Naive thymus-derived CD8-positive, alpha-beta T cell (primary cell): ENCODE measurements around the gene SLC6A5. TPM values are rescaled to one million over a fixed set of nuclear protein-coding genes. Genes with fewer than 3 reads are reported as not detected.

Experiments
- ATAC-seq, 2 donors: fragments of 150-1000 bp; cut with Tn5 transposase in 1 of 2; sonication (Bioruptor Pico), chemical (Tn5 transposase) in 1 of 2; 1 replicate in 1 of 2; 2 replicates in 1 of 2; pipeline ENCODE4 v1.10.0; 2021; ENCODE audit warnings: mild to moderate bottlenecking in 2 of 2, moderate library complexity in 2 of 2
- POLR2A ChIA-PET: fragments of 350-600 bp; sonication (Branson Sonifier 250); formaldehyde crosslinking; loops from one replicate; lab custom pipeline; 2021; ENCODE audit warnings: antibody characterized with exemption; lab: Charles Lee
- DNase-seq, 10 donors: peaks; one replicate each; pipeline versions ENCODE4 v3.0.0 to v3.0.0-alpha.2; 2020 to 2022
- H3K27ac Mint-ChIP-seq, 10 donors: one replicate each; pipeline ENCODE4 v1.8.0; 2020 to 2022; ENCODE audit warnings: mild to moderate bottlenecking in 10 of 10, mixed read lengths in 10 of 10, moderate library complexity in 4 of 10, inconsistent platforms in 1 of 10
- H3K27me3 Mint-ChIP-seq, 5 donors: one replicate each; pipeline ENCODE4 v1.8.0; 2021 to 2022; ENCODE audit warnings: mixed read lengths in 5 of 5
- H3K36me3 Mint-ChIP-seq, 3 donors: one replicate each; pipeline ENCODE4 v1.8.0; 2020 to 2022; ENCODE audit warnings: mixed read lengths in 3 of 3, mild to moderate bottlenecking in 2 of 3, inconsistent platforms in 1 of 3
- H3K4me1 Mint-ChIP-seq, 4 donors: one replicate each; pipeline ENCODE4 v1.8.0; 2021 to 2022; ENCODE audit warnings: mixed read lengths in 4 of 4
- H3K4me3 Mint-ChIP-seq, 10 donors: one replicate each; pipeline ENCODE4 v1.8.0; 2020 to 2022; ENCODE audit warnings: mild to moderate bottlenecking in 10 of 10, mixed read lengths in 10 of 10, moderate library complexity in 6 of 10, inconsistent platforms in 1 of 10
- H3K9me3 Mint-ChIP-seq, 9 donors: one replicate each; pipeline ENCODE4 v1.8.0; 2020 to 2022; ENCODE audit warnings: mixed read lengths in 9 of 9, mild to moderate bottlenecking in 3 of 9, inconsistent platforms in 1 of 9, moderate library complexity in 1 of 9
- polyA plus RNA-seq, 3 donors: library from polyadenylated mRNA; unstranded; fragments of 300-500 nt; fragmentation: Illumina TruSeq; gene quantifications; one replicate each; pipeline ENCODE4 v1.2.3, GENCODE V29; 2021
- total RNA-seq, 8 experiments: library from RNA in 2 of 8; stranded (reverse) in 2 of 8; gene quantifications; one replicate each; pipeline ENCODE4 v1.2.3 and lab custom pipeline; 2021 to 2026

The SLC6A5 gene
- total and polyA plus RNA-seq, 5 experiments from 2014 or later: not detected

DNA sequence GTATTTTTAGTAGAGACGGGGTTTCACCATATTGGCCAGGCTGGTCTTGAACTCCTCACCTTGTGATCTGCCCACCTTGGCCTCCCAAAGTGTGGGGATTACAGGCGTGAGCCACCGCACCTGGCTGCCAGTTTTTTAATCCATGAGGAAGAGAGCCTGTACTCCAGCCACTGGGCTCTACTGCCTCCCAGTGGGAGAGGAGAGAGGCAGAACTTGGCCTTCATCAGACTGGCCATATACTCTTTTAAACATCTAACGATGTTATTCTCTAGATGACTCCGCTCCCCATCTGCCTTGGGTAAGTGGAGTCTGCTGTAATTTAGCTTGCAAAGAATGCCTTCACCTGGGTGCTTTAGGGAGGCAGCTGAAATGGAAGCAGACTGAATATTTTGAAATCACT is 34.6 kb downstream of the SLC6A5 start:
- DNase-seq: no peak
- H3K9me3 Mint-ChIP-seq: peaks cover 0 to 4% (median 0%) of the 10 kb centered on the region in 9 donors
- POLR2A ChIA-PET: no interaction called here
- H3K27ac Mint-ChIP-seq: no peak overlapping the region
- H3K4me3 Mint-ChIP-seq: no peak overlapping the region
- peaks cover 4 to 30% (median 11%) of the 10 kb centered on the region in 5 donors for H3K27me3 Mint-ChIP-seq
- ATAC-seq: no peak
- no peaks in the 10 kb centered on the region for H3K4me1 Mint-ChIP-seq
- H3K36me3 Mint-ChIP-seq: peaks cover 0 to 1% (median 0%) of the 10 kb centered on the region in 3 donors

DNA sequence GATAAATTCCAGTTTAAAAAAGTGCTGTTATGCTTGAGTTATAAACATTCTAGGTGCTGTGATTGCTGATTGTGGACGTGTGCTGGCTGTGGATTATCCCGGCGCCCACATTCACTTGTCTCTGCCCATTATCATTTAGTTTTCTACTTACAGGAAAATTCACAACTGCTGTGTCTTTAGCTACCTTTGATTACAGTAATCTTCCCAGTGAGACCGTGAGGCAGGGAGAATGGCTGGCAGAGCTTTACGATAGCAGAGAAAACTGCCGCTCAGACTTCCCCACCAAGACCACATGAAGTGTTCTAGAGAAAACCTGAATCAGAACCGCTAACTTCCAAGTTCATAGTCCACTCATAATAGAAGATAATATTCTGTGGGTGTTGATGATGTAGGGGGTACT is 35.4 kb downstream of the SLC6A5 start:
- H3K9me3 Mint-ChIP-seq: peaks cover 0 to 4% (median 0%) of the 10 kb centered on the region in 9 donors
- peaks cover 0 to 1% (median 0%) of the 10 kb centered on the region in 3 donors for H3K36me3 Mint-ChIP-seq
- DNase-seq (no peak), ATAC-seq (no peak)
- peaks cover 4 to 23% (median 11%) of the 10 kb centered on the region in 5 donors for H3K27me3 Mint-ChIP-seq
- POLR2A ChIA-PET: no interaction called here
- no peak overlapping the region for H3K27ac Mint-ChIP-seq
- H3K4me1 Mint-ChIP-seq: no peaks in the 10 kb centered on the region
- H3K4me3 Mint-ChIP-seq: no peak overlapping the region

DNA sequence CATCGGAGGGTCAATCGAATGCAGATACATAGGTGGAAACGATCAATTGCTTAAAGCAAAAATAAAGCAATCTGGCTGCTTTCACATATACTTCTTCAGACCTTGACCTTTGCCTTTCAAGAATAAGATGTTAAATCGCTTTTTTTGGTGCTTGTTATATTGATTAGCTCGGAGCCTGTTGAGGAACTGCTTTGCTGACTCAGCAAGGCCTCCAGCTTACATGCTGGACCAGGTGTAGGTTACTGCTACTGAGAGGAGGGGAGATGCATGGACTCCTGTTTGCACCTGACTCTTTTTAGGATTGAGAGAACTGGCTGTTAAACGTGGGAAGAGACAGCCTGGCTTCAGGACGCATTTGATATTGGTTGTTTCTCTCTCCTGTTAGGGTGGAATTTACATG is 38.7 kb downstream of the SLC6A5 start:
- H3K27ac Mint-ChIP-seq: no peak overlapping the region
- H3K36me3 Mint-ChIP-seq: no peaks in the 10 kb centered on the region
- H3K9me3 Mint-ChIP-seq: no peaks in the 10 kb centered on the region
- peaks cover 1 to 31% (median 12%) of the 10 kb centered on the region in 5 donors for H3K27me3 Mint-ChIP-seq
- DNase-seq (no peak), ATAC-seq (no peak)
- no peaks in the 10 kb centered on the region for H3K4me1 Mint-ChIP-seq
- no peak overlapping the region for H3K4me3 Mint-ChIP-seq
- POLR2A ChIA-PET: no interaction called here

DNA sequence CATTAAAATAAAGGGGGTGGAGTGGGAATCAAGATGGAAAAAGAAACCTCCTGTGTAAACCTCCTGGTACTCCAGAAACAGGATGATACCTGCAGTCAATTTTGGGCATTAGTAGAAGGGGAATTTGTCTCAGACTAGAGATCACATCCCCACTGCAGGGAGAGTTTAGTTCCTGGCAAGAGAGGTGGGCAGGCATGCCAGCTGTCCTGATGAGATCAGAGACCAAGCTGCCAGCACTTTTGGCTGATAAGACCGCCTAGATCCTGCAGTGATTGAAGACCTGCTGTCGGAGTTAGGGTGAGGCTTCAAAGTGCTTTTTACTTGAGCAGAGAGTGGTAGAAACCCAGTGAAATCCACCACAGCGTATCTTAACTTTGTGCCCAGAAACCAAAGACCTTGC is 40.3 kb downstream of the SLC6A5 start:
- Mint-ChIP-seq H3K27ac (no peak overlapping the region), H3K4me1 (no peaks in the 10 kb centered on the region)
- POLR2A ChIA-PET: no interaction called here

DNA sequence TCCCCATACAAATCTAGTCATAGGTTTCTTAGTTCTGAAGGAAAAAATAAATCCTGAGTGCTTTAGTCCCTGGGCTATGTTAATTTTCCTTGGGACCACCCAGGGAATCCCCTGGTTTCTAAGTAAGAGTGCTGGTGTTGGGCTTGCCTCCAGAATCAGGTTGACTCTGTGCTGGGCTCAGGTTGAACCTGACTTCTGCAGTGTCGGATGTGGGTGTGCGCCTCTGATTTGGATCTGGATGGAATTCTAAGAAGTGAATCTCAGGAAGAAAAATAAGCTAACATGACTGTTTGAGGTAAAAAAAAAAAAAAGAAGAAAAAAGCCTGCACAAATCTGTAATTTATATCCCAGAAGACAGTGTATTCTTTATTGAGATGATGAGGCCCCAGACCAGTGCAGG is 41.0 kb downstream of the SLC6A5 start:
- ATAC-seq: no peak
- H3K27me3 Mint-ChIP-seq: peaks cover 6 to 31% (median 12%) of the 10 kb centered on the region in 5 donors
- DNase-seq: no peak
- H3K4me1 Mint-ChIP-seq: no peaks in the 10 kb centered on the region
- POLR2A ChIA-PET: no interaction called here
- no peak overlapping the region for H3K4me3 Mint-ChIP-seq
- no peaks in the 10 kb centered on the region for H3K36me3 Mint-ChIP-seq
- H3K9me3 Mint-ChIP-seq: no peaks in the 10 kb centered on the region
- H3K27ac Mint-ChIP-seq: no peak overlapping the region

More for the DNA sequence above, 40.3 kb downstream of the SLC6A5 start:
- no peak overlapping the region for H3K4me3 Mint-ChIP-seq
- peaks cover 1 to 31% (median 12%) of the 10 kb centered on the region in 5 donors for H3K27me3 Mint-ChIP-seq
- DNase-seq (no peak), ATAC-seq (no peak)
- no peaks in the 10 kb centered on the region for H3K36me3 Mint-ChIP-seq
- H3K9me3 Mint-ChIP-seq: no peaks in the 10 kb centered on the region

- DNase-seq (no peak), ATAC-seq (no peak)
- Mint-ChIP-seq H3K36me3 (no peaks in the 10 kb centered on the region), H3K4me1 (no peaks in the 10 kb centered on the region), H3K4me3 (no peak overlapping the region), H3K27ac (no peak overlapping the region), H3K27me3 (peaks cover 4 to 18% (median 12%) of the 10 kb centered on the region in 5 donors), H3K9me3 (no peaks in the 10 kb centered on the region)
- POLR2A ChIA-PET: no interaction called here
Measured at GRCh38 chr11:20644360-20644759, 45.0 kb downstream of the SLC6A5 start.

DNA sequence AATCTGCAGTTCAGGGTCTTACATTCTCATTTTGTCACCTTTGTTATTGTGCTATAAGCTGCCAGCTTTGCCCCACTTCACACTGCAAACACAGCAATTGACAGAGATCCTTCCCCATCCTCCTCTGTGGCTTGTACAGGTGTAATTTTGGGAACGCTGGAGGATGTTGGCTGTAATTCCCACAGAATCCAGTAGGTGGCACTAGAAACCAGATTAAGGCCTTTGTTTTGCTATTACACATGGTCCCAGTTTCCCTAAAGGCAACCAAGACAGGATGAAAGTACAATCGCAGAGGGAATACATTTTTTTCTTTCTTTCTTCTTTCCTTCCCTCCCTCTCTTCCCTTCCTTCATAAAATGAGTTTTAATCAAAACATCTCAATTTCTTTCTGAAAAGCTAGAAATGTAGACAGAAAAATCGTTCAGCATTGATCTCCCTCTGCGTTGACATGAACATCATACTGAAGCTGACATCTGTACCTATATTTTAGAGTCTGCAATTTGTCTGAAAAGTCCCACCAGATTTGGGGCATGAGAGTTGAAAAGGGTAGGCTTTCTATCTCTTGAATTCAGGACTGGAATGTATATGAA is 48.7 kb downstream of the SLC6A5 start:
- Mint-ChIP-seq H3K27me3 (peaks cover 5 to 23% (median 16%) of the 10 kb centered on the region in 5 donors), H3K36me3 (no peaks in the 10 kb centered on the region), H3K27ac (no peak overlapping the region), H3K9me3 (no peaks in the 10 kb centered on the region), H3K4me1 (no peaks in the 10 kb centered on the region), H3K4me3 (no peak overlapping the region)
- ATAC-seq: no peak
- POLR2A ChIA-PET: no interaction called here
- DNase-seq: peak in 5 of 10 donors; percentile 10 to 41 (median 30)

GRCh38 chr11:20652150-20652806 is 52.9 kb downstream of the SLC6A5 start:
- Mint-ChIP-seq H3K4me3 (no peak overlapping the region), H3K4me1 (no peaks in the 10 kb centered on the region), H3K27me3 (peaks cover 12 to 45% (median 16%) of the 10 kb centered on the region in 5 donors), H3K36me3 (no peaks in the 10 kb centered on the region), H3K9me3 (no peaks in the 10 kb centered on the region), H3K27ac (no peak overlapping the region)
- POLR2A ChIA-PET: no interaction called here
- ATAC-seq (no peak), DNase-seq (no peak)

DNA sequence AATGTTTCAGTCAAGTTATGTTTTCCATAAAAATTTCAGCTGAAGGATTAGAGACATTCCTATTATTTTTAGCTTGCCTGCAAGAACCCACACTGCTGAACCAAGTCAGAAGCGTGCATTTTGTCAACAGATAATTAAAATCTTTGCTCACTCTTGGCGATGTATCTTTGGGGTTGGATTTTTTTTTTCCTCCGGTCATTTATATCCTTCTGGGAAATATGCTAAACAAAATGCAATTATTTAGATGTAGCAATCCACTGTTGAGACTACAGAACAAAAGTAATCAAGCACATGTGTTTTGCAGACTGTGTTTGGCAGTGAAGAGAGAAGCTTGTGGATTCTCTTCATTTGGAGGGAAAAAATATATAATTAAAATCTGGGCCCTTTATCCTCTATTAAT is 54.6 kb downstream of the SLC6A5 start:
- Mint-ChIP-seq H3K4me1 (no peaks in the 10 kb centered on the region), H3K27ac (no peak overlapping the region), H3K9me3 (no peaks in the 10 kb centered on the region), H3K27me3 (peaks cover 16 to 35% (median 19%) of the 10 kb centered on the region in 5 donors), H3K4me3 (no peak overlapping the region), H3K36me3 (no peaks in the 10 kb centered on the region)
- no peak for ATAC-seq
- POLR2A ChIA-PET: no interaction called here
- DNase-seq: no peak

GRCh38 chr11:20656901-20657300 is 57.5 kb downstream of the SLC6A5 start:
- H3K4me1 Mint-ChIP-seq: no peaks in the 10 kb centered on the region
- ATAC-seq (no peak), DNase-seq (no peak)
- H3K9me3 Mint-ChIP-seq: peaks cover 0 to 3% (median 2%) of the 10 kb centered on the region in 9 donors
- H3K4me3 Mint-ChIP-seq: no peak overlapping the region
- no peak overlapping the region for H3K27ac Mint-ChIP-seq
- POLR2A ChIA-PET: no interaction called here
- H3K27me3 Mint-ChIP-seq: peaks cover 15 to 33% (median 19%) of the 10 kb centered on the region in 5 donors
- no peaks in the 10 kb centered on the region for H3K36me3 Mint-ChIP-seq

DNA sequence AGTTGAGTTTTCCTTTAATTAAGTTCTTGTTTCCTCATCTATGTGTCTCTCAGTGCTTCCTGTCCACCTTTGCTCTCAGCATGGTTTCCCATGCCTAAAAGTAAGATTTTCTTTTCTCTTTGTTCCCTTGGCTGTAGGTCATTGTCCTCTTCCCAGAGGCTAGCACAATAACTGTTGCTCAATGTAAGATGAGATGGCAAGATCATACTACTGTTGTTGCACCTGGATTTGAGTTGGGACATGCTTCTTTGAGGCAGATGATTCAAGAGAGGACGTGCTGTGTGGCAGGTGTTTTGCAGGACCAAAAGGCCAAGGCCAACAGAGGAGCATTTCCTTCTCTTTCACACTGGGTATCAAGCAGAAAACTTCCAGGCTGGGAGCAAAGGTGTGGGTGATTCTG is 58.7 kb downstream of the SLC6A5 start:
- Mint-ChIP-seq H3K27ac (no peak overlapping the region), H3K36me3 (no peaks in the 10 kb centered on the region), H3K4me1 (no peaks in the 10 kb centered on the region), H3K9me3 (peaks cover 0 to 13% (median 6%) of the 10 kb centered on the region in 9 donors), H3K4me3 (no peak overlapping the region), H3K27me3 (peaks cover 14 to 27% (median 19%) of the 10 kb centered on the region in 5 donors)
- DNase-seq: no peak
- POLR2A ChIA-PET: no interaction called here
- ATAC-seq: no peak

DNA sequence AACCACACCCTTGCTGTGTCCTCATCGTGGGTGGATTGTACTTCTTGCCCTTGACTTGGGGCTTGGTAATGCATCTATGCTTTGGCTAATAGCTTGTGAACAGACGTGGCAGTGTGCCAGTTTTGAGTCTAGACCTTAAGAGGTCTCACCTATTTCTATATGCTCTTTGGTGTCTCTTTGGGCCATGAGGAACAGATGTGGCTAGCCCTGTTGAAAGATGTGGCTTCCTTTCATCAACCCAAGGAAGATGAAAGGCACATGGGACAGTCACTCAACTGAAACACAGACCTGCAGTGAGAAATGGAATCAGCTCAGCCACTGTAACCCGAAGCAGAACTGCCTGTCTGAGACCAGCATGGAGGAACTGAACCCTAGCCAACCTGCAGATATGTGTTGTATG is 62.0 kb downstream of the SLC6A5 start:
- DNase-seq (no peak), ATAC-seq (no peak)
- Mint-ChIP-seq H3K27ac (no peak overlapping the region), H3K4me1 (no peaks in the 10 kb centered on the region), H3K4me3 (no peak overlapping the region), H3K36me3 (no peaks in the 10 kb centered on the region), H3K27me3 (peaks cover 20 to 31% (median 24%) of the 10 kb centered on the region in 5 donors), H3K9me3 (peaks cover 0 to 20% (median 7%) of the 10 kb centered on the region in 9 donors)
- POLR2A ChIA-PET: no interaction called here

- DNase-seq (no peak), ATAC-seq (no peak)
- POLR2A ChIA-PET: no interaction called here
- Mint-ChIP-seq H3K4me3 (no peak overlapping the region), H3K4me1 (no peaks in the 10 kb centered on the region), H3K27me3 (peaks cover 24 to 32% (median 28%) of the 10 kb centered on the region in 5 donors), H3K9me3 (peaks cover 0 to 20% (median 8%) of the 10 kb centered on the region in 9 donors), H3K36me3 (no peaks in the 10 kb centered on the region), H3K27ac (no peak overlapping the region)
Measured at GRCh38 chr11:20661850-20662249, 62.4 kb downstream of the SLC6A5 start.
